Glomerular visceral epithelial cell (primary cell): Measurements from ENCODE around the gene RILPL2.
"Not testable (repeated sequence)": the region's sequence is repeated elsewhere in the genome, so short reads cannot be mapped to it uniquely, and the experiment has no call there.

ENCODE experiments used
- DNase-seq: peaks from one replicate; pipeline ENCODE4 v3.0.0-alpha.2; 2016; ENCODE audit errors: extremely low spot score

The RILPL2 gene

GRCh38 chr12:123382684-123383083 is 53.8 kb downstream of the RILPL2 start:
- DNase-seq = no peak

GRCh38 chr12:123379391-123379790 is 57.1 kb downstream of the RILPL2 start:
- no peak for DNase-seq

GRCh38 chr12:123372415-123372814 is 64.1 kb downstream of the RILPL2 start:
- not testable (repeated sequence) for DNase-seq

GRCh38 chr12:123371667-123372368 is 64.7 kb downstream of the RILPL2 start:
- DNase-seq = not testable (repeated sequence)

- DNase-seq = no peak
Observed at GRCh38 chr12:123369229-123369628, 67.3 kb downstream of the RILPL2 start.

- not testable (repeated sequence) for DNase-seq
Observed at GRCh38 chr12:123368431-123368830, 68.1 kb downstream of the RILPL2 start.

GRCh38 chr12:123367511-123367910 is 69.0 kb downstream of the RILPL2 start:
- DNase-seq = no peak
